Iris pigment epithelial cell (primary cell): ENCODE results near the gene CYB5RL.
A peak's percentile ranks its signal among the peaks of the same experiment; 100 is the strongest.

Experiments used
- DNase-seq: peaks from one replicate; pipeline ENCODE4 v3.0.0-alpha.2; 2011; ENCODE audit warnings: low read depth

CYB5RL gene

DNA sequence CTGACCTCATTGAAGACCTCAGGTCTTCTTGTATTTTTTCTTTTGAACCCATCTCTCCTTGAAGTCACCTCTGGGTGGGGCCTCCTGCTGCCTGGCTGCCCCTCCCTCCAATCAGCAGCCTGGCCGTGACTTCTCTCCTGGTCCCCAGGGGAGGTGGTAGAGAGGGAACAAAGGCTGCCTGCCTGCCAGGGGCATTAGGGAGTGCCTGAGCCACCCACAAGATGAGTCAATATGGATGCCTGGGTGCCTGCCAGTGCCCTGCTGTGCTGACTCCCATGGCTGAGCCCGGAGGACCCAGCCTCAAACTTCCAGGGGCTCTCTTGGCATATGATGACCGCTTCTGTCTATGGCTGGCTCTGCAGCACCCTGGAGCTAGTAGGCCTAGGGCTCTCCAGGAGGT is 41.8 kb downstream of the CYB5RL start:
- DNase-seq, result no peak

DNA sequence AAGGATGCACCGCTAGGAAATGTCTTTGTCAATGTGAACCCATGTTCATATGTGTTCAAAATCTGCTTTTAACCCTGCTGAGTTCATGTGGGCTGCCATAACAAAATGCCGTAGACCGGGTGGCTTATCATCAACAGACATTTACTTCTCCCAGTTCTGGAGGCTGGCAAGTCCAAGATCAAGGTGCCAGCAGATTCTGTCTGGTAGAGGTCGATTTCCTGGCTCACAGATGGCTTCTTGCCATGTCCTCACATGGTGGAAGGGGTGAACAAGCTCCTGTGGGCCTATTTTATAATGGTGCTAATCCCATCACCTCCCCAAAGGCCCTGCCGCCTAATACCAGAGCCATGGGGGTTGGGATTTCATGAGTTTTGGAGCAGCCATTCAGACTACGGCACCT is 42.4 kb downstream of the CYB5RL start:
- DNase-seq, result no peak

- DNase-seq, result no peak
Measured at GRCh38 chr1:54156986-54157385, 42.8 kb downstream of the CYB5RL start.

- DNase-seq, result no peak
Measured at GRCh38 chr1:54156201-54156600, 43.6 kb downstream of the CYB5RL start.

- DNase-seq, result peak; percentile 81
Measured at GRCh38 chr1:54153535-54154439, 46.0 kb downstream of the CYB5RL start.

- no peak for DNase-seq
Measured at GRCh38 chr1:54152696-54153095, 47.1 kb downstream of the CYB5RL start, which contains the start of gene CDCP2. Gene CDCP2 (minus strand): TSS chr1:54153000. CDS start chr1:54152922, 78 bp downstream.

GRCh38 chr1:54151013-54151412 is 48.8 kb downstream of the CYB5RL start:
- no peak for DNase-seq
